Smooth muscle cell (in vitro differentiated cells): Measurements from ENCODE around the gene RAB3IL1. TPM values are rescaled to one million over a fixed set of nuclear protein-coding genes. Genes with fewer than 3 reads are reported as not detected.

ENCODE experiments used
- DNase-seq: peaks from one replicate; lab custom pipeline; 2025; ENCODE audit not compliant: unreplicated experiment; lab: John Stamatoyannopoulos, UW
- H2AFZ ChIP-seq: fragments of 200-600 bp; sonication (generic); 2 replicates; pipeline ENCODE4 v1.6.0; 2016; ENCODE audit warnings: antibody characterized with exemption, low read depth, mild to moderate bottlenecking
- H3F3A ChIP-seq: fragments of 200-600 bp; sonication (generic); 2 replicates; pipeline ENCODE4 v1.6.0; 2017; ENCODE audit warnings: antibody characterized with exemption, low read depth
- H3K27ac ChIP-seq: fragments of 200-600 bp; sonication (generic); 2 replicates; pipeline ENCODE4 v1.5.1; 2016; ENCODE audit warnings: low read depth, mild to moderate bottlenecking
- H3K27me3 ChIP-seq: fragments of 200-600 bp; sonication (generic); 2 replicates; pipeline ENCODE4 v1.6.1; 2016; ENCODE audit warnings: low read depth, mild to moderate bottlenecking
- H3K36me3 ChIP-seq: fragments of 200-600 bp; sonication (generic); 2 replicates; pipeline ENCODE4 v1.5.1; 2016; ENCODE audit warnings: low read depth
- H3K4me1 ChIP-seq: fragments of 200-600 bp; sonication (generic); 2 replicates; pipeline ENCODE4 v1.5.1; 2016; ENCODE audit warnings: low read depth
- H3K4me2 ChIP-seq: fragments of 200-600 bp; sonication (generic); 2 replicates; pipeline ENCODE4 v1.6.0; 2016; ENCODE audit warnings: mild to moderate bottlenecking
- H3K4me3 ChIP-seq: fragments of 200-600 bp; sonication (generic); 2 replicates; pipeline ENCODE4 v1.5.1; 2016; ENCODE audit warnings: mild to moderate bottlenecking
- H3K79me2 ChIP-seq: fragments of 200-600 bp; sonication (generic); 2 replicates; pipeline ENCODE4 v1.6.0; 2016; ENCODE audit warnings: low read depth, mild to moderate bottlenecking
- H3K9ac ChIP-seq: fragments of 200-600 bp; sonication (generic); 2 replicates; pipeline ENCODE4 v1.6.0; 2016; ENCODE audit warnings: low read depth
- H3K9me3 ChIP-seq: fragments of 200-600 bp; sonication (generic); replicated peaks from 2 replicates; pipeline ENCODE4 v1.5.1; 2016; ENCODE audit warnings: low read depth
- H4K20me1 ChIP-seq: fragments of 200-600 bp; sonication (generic); 2 replicates; pipeline ENCODE4 v1.6.0; 2016; ENCODE audit warnings: low read depth
- WGBS: methylation state at CpG from one replicate; pipeline ENCODE4 v1.1.7; 2016; ENCODE audit warnings: low lambda C conversion rate; 5-methylcytosine and 5-hydroxymethylcytosine counted together
- polyA plus RNA-seq: library from polyadenylated mRNA; unstranded; fragments of >200 nt; fragmentation: Nextera tagmentation; extraction: Ambion mirVana; gene quantifications from 2 replicates; pipeline ENCODE4 v1.2.1, GENCODE V29; 2016
- total RNA-seq: library from RNA; depleted of rRNA; stranded (reverse); fragments of >200 nt; gene quantifications from 2 replicates; pipeline ENCODE4 v1.2.3, GENCODE V29; 2014
- TF ChIP-seq, protein P1 (sequence below): fragments of 200-600 bp; sonication (generic); IDR thresholded peaks from 2 replicates; pipeline ENCODE4 v1.5.1; 2017; ENCODE audit warnings: borderline replicate concordance, mild to moderate bottlenecking, antibody characterized with exemption; ENCODE audit not compliant: insufficient read depth, poor library complexity, severe bottlenecking

The RAB3IL1 gene
- total and polyA plus RNA-seq, 2 experiments from 2014 or later = 4.9 to 11.6 TPM

- TF ChIP-seq, protein P1, sequence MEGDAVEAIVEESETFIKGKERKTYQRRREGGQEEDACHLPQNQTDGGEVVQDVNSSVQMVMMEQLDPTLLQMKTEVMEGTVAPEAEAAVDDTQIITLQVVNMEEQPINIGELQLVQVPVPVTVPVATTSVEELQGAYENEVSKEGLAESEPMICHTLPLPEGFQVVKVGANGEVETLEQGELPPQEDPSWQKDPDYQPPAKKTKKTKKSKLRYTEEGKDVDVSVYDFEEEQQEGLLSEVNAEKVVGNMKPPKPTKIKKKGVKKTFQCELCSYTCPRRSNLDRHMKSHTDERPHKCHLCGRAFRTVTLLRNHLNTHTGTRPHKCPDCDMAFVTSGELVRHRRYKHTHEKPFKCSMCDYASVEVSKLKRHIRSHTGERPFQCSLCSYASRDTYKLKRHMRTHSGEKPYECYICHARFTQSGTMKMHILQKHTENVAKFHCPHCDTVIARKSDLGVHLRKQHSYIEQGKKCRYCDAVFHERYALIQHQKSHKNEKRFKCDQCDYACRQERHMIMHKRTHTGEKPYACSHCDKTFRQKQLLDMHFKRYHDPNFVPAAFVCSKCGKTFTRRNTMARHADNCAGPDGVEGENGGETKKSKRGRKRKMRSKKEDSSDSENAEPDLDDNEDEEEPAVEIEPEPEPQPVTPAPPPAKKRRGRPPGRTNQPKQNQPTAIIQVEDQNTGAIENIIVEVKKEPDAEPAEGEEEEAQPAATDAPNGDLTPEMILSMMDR = no peak
- Histone ChIP-seq H3K27me3 (no peaks in the 10 kb centered on the region), H3K9ac (no peak overlapping the region), H4K20me1 (no peaks in the 10 kb centered on the region), H3K79me2 (no peaks in the 10 kb centered on the region), H3K36me3 (no peaks in the 10 kb centered on the region), H3F3A (no peaks in the 10 kb centered on the region), H3K4me3 (no peak overlapping the region), H3K4me2 (no peak overlapping the region), H3K4me1 (peaks cover 3% of the 10 kb centered on the region), H2AFZ (no peak overlapping the region), H3K9me3 (no peaks in the 10 kb centered on the region), H3K27ac (no peak overlapping the region)
- no peak for DNase-seq
- 92% methylated on average over 18 of the region's 19 CpGs for WGBS
These were observed 10.1 kb downstream of the RAB3IL1 start for GRCh38 chr11:61907282-61907681.

GRCh38 chr11:61906522-61906909 lies 10.8 kb downstream of the RAB3IL1 start:
- no peaks in the 10 kb centered on the region for H3K36me3 ChIP-seq
- no peak overlapping the region for H3K27ac ChIP-seq
- H3K4me2 ChIP-seq = no peak overlapping the region
- H3K4me1 ChIP-seq = peaks cover 3% of the 10 kb centered on the region
- no peaks in the 10 kb centered on the region for H4K20me1 ChIP-seq
- WGBS = 91% methylated on average over 14 of the region's 14 CpGs
- H3K27me3 ChIP-seq = no peaks in the 10 kb centered on the region
- no peak overlapping the region for H3K4me3 ChIP-seq
- no peak overlapping the region for H2AFZ ChIP-seq
- no peaks in the 10 kb centered on the region for H3K79me2 ChIP-seq
- H3F3A ChIP-seq = no peaks in the 10 kb centered on the region
- H3K9ac ChIP-seq = no peak overlapping the region
- H3K9me3 ChIP-seq = no peaks in the 10 kb centered on the region
- no peak for DNase-seq
- TF ChIP-seq, protein P1 = no peak

- WGBS = 97% methylated on average over 14 of the region's 14 CpGs
- Histone ChIP-seq H3K4me3 (no peak overlapping the region), H3K9me3 (no peaks in the 10 kb centered on the region), H3K36me3 (no peaks in the 10 kb centered on the region), H3K79me2 (no peaks in the 10 kb centered on the region), H3K27me3 (no peaks in the 10 kb centered on the region), H3K4me1 (peaks cover 3% of the 10 kb centered on the region), H3K4me2 (no peak overlapping the region), H3K27ac (no peak overlapping the region), H2AFZ (no peak overlapping the region), H4K20me1 (no peaks in the 10 kb centered on the region), H3K9ac (no peak overlapping the region), H3F3A (no peaks in the 10 kb centered on the region)
- TF ChIP-seq, protein P1 = no peak
- no peak for DNase-seq
These were observed 11.4 kb downstream of the RAB3IL1 start for GRCh38 chr11:61905801-61906521.
